GM19351 (cell line): Measurements from ENCODE around the gene ADAMTS1.

Source experiments
- ATAC-seq: cut with Tn5 transposase; IDR thresholded peaks from one replicate; pipeline ENCODE4 v1.9.1; 2021; ENCODE audit warnings: mild to moderate bottlenecking, moderate library complexity; ENCODE audit not compliant: unreplicated experiment

ADAMTS1 gene

DNA sequence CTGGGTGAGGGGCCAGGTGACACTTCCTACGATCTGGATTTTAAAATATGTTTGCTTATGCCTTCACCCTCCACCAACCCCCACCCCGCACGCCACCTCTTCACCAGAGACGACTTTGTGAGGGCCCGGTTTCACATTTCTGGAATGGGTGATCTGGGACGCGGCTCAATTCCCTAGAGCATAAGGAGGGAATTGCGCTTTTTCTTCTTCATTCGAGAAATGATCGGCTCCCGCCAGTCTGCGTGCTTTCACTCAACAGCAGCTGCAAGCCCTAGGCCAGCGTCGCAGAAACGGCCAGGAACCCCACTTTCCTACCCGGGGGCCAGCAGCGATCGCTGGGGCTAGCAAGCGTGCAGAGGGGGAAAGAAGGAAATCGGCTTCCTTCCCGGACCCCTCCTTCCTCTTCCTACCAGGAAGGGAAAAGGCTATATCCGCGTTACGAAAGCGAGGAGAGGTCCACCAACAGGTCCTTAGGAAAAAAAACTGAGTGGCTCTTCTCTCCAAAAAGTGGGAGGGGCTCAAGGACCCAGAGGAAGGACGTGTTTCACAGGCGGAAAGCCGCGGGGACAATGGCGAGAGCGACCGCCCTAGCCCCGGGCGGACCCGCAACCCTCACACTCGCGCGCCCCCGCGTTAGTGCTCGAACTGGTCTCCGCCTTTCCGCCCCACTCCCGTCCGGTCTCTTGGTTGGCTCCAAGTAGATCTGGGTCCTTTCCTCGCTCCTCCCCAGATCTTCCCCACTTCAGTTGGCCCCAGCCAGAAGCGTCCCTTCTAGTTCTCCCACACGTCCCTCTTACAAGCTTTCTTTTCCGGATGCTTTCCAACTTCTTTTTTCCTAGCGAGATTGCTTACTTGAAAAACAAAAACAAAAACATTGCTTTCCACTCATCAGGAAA is 1.1 kb upstream of the ADAMTS1 start:
- ATAC-seq = no peak

DNA sequence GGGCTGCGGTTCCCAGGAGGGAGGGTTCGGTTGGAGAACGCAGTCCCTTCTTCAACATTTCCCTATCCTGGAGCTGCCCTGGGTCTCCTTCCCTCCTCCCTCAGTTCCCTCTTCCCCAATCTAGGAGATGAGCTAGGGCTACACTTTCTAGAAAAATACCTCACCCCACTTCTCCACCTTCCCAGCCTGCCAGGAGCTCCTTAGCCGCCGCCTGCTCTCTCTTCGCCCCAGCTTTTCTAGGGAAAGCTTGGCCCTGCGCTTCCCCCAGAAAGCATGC is 488 bp upstream of the ADAMTS1 start:
- no peak for ATAC-seq

DNA sequence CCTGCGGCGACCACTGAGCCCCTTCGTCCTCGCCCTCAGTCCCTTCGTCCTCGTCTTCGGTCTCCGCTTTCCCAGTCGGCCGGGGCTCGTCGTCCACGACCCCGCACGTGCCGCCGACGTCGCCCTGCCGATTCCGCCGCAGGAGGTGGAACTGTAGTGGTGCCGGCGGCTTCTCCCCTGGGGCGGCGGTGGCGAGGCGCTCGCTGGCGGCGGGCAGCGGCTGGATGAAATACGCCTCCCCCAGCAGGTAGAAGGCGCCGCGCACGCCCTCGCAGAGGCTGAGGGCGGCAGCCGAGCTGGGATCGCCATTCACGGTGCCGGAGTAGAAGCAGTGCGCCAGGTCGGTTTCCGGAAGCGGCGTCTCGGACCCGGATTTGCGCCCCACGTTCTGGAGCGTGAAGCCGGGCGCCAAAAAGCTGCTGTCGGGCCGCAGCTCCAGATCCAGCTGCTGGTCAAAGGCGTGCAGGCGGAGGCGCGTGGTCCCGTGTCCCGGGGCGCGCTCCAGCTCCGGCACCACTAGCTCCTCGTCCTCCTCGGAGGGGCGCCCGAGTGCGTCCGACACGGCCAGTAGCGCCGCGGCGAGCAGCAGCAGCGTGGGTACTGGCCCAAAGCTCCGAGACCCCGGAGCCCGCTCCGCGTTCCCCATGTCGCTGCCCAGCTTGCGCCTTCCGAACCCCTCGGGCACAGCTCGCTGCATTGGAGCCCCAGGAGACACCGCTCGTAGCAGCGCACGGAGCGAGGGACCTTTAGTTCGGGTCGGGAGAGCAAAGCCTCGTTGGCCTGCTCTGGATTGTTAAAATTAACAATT is 747 bp downstream of the ADAMTS1 start:
- ATAC-seq = no peak

DNA sequence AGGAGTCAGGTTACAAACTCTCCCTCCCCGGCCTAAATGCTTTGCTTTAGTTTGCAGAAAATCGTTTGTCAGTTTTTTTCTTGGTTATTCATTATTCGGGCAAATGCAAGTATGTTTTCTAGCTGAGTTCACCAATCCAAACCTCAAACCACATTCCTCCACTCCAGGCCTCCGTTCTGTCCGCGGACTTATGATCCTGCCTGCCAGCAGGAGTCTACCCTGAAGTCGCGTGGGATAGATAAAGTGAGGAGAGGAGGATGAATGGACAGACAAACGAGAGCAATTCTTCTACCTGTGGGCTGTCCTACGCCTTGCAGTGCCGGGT is 1.3 kb downstream of the ADAMTS1 start:
- no peak for ATAC-seq

DNA sequence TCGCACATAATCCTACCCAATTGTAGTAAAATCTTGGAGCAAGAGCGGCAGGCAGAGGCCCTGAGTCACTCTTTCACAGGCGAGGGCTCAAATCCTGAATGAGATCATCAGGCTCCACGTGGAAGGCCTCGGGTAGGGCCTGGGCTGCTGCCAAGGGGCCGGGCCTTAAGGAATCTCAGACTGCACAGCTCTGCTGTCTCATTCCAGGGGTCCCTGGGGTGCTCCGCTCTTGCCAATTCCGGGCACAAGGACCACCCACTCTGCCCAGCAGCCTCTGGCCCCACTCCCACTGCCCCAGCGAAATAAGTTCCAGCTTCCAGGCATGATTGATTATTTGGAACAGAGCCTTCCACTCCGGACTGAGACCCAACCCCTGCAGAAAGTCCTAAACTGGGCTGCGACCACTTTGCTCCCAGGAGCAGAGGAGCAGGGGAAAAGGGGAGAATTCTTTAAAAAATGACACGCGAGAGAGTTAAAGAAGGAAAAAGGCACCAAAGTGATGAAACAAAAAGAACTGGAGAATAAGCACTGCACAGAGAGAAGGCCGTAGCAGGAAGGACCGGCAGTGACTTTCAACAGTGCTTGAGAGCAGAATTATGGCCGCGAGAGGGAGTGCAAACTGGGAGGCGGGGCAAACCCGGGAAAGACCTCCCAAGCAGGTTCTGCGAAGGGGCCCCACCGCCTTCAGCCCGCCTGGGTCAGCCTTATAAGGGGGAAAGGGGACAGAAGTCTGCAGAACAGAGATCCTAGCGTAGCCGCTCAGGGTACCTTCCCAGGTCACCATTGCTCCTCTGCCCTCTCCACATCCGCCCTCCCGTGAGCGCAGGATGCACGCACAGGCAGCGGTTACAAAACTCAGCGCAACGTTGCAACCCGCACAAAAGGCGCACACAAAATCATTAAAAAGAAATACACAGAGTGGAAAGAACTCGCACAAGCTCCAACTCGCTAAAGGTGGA is 2.0 kb downstream of the ADAMTS1 start:
- ATAC-seq = no peak

DNA sequence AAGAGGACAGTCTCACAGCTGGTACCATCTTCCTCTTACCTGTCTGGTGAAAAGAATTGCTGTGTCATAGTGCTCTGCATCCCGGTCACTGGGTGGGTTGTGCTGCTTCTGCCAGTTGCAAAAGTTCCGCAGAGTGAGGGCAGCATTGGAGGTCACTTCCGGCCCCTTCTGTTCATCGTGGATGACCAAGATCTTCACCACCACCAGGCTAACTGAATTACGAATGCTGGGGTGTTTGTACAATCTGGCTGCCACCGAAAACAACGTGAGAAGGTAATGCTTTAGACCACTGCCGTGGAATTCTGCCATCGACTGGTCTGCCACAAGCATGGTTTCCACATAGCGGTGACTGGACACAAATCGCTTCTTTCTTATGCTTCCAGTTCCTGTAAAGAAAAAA is 2.9 kb downstream of the ADAMTS1 start:
- ATAC-seq = no peak

DNA sequence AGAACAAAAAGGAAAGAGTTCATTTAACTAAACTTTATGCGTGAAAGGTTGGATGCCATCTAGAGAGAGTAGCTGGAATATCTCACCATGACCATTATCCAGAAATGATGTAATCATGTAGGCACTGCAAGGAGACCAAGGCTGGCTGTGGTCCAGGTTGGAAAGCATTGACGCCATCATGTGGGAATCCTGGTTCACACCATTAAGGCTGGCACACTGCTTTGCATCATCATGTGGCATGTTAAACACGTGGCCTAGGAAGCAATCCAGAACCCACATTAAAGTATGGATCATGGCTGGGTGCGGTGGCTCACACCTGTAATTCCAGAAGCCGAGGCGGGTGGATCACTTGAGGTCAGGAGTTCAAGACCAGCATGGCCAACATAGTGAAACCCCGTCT is 4.3 kb downstream of the ADAMTS1 start:
- ATAC-seq = no peak

DNA sequence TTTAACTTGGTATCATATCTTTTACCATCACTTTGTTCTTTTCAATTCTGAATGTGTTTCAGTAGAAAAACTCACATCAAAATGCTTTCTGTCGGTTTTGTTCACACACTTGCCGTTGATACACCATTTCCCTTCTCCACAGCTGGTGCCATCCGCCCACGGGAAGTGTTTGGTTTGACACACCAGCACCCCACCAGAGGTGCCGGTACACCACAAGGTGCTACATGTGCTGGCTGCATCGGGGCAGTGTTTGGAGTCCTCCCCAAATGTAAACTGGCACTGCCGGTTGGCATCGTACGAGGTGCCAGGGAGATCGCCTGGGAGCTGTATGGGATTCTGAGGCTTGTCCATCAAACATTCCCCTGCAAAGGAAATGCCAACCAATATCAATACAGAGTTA is 5.0 kb downstream of the ADAMTS1 start:
- ATAC-seq = no peak

DNA sequence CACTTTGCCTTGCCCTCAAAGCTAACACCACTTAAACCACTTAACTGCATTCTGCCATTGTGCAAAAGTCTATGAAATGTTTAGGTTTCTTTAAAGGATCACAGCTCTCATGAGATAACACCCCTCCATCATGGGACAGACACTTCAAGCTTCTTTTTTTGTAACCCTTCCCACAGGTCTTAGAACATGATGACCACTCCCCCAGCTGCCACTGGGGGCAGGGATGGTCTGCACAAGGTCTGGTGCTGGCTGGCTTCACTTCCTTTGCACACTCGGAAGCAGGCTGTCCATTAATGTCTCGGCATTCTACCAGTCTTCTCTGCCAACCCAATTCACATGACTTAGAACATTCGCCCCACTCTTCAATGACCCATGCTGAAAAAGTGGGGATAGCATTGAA is 7.7 kb downstream of the ADAMTS1 start:
- ATAC-seq = no peak

DNA sequence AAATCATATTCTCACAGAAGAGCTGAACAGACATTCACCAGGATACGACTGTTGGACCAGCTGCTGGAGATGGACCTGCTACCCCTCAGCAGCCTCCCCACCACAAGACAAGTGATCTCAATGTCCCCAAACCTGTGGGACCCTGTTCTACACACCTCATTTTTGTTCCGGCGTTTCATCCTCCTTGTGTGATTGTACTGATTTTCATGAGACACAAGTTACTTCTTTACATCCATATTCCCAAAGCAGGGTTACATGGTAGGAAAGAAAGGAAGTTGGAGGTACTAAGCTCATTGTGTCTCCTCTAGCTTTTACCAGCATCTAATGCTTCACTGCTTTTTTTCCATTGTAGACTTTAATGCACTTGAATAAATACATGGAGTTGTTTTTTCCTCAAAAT is 8.7 kb downstream of the ADAMTS1 start:
- no peak for ATAC-seq

DNA sequence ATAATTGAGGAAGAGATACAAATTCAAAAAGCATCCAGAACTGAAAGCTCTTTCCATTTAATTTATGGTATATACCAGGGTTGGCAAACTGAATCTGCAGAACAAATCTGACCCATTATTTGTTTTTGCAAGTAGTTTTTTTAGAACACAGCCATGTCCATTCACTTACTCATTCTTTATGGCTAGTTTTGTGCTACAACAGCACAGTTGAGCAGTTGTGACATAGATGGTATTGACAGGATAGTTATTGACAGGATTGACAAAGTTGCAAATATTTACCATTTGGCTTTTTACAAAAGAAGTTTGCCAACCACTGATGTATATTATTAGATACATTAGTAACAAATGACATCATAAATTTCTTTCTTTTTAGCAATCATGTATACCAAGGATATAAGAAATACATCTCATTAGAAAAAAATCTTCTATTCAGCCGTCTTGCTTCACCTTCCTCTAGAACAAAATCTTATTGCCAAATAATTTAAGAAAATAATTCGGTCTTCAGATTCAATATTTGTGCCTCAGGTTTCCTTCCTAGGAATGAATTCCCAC is 9.4 kb downstream of the ADAMTS1 start:
- no peak for ATAC-seq

DNA sequence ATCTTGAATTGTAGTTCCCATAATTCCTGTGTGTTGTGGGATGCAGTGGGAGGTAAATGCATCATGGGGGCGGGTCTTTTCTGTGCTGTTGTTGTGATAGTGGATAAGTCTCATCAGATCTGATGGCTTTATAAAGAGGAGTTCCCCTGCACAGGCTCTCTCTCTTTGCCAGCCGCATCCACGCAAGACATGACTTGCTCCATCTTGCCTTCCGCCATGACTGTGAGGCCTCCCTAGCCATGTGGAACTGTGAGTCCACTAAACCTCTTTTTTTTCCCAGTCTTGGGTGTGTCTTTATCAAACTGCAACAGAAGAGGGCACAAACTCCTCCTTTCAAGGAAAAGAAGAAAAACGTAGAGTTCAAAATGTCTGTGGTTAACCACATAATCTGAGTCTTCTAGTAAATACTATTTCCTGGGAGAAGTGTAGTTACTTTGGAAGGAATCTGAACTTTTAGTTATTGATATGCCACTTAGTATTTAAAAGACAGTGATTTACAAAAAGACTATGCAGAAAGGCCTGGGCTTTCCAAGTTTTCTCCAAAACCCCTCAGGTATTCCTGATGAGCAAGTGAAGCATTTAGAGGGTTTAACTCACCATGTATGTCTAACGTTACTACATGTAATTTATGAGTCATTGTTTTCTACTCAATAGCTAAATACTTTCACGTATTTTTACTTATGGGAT is 10.0 kb downstream of the ADAMTS1 start:
- ATAC-seq = no peak

DNA sequence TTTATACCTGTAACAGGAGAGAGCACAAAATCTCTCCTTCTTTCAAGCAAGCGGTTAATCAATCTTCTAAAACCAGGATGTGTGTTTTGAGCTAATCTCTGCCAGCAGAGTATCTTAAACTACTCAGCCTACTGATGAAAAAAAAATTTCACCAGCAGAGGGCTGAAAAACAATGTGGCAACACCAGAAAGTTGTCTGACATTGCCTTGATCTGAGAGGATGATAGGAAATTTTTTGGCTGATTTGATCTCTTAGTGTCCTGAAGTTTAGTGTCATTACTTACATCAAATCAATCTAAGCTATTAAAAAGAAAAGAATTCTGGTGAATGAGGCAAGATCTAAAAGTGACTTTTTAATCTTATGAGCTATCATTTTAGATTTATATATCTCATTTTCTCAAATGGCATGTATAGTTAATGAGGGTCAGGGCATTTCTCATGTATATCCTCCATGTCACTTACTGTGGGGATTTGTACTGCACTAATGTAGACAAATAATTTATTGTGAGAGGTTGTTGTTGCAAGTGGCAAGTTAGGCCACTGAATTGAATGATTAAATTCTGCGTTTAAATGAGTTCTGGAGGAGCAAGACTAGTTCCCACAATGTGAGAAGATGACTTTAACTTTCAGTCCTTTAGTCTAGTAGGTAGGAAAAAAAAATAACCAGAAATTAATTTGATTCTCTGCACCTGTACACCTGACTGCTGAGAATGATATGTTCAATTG is 10.9 kb downstream of the ADAMTS1 start:
- no peak for ATAC-seq

DNA sequence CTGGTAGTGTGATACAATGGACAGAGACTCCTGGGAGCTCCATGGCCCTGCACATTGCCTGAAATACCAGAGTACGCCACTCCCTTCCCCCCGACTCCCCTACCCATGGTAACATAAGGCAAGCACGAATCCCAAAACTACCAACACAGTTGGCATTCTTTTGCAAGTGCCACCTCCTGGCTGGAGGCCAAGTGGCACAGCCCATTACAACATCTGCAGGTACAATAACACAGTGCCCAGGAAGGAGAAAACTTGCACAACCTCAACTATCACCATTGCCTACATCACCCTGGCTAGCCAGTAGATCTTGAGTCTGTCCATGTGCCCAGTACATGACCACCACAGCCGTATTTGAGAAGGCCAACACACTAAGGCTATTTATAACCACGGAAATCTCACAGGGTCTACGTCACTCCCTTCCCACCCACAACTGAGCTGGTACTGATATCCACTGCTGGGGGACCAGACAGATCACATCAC is 11.7 kb downstream of the ADAMTS1 start:
- ATAC-seq = no peak

DNA sequence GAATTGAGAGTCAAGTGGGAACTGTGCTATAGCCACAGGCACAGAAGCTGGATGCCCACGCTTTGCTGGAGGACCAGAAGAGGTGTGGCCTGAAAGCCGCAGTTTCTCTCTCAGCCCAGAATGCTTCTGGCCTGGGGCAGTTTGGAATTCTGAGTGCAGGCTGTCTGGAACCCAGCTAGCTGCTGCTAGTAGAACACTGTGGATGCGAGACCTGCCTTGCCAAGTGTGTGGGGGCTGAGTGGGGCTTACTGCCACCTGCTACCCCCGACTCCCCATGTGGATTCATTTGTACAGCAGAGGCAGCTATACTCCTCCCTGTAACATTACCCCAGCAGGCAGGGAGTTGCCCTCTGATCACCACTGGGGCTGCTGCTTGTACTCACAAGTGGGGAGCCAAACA is 12.2 kb downstream of the ADAMTS1 start:
- no peak for ATAC-seq

DNA sequence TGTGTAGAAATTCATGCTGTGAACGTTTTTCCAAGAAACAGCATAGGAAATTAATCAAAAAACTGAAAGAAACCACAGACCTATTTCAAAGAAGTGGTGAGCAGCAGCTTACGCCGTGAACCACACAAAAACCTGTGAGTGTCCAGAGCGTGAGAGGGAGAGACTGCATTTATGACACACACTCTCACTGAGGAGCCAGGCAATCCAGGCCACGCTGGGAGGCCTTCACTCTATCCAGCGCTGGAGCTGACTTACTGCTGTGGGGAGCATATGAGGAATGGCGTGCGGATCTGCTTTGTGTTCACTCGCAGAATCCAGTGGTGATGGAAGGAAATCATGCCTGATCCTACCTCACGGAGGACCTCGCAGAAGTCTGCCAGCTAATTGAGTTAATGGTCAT is 12.7 kb downstream of the ADAMTS1 start:
- ATAC-seq = no peak

DNA sequence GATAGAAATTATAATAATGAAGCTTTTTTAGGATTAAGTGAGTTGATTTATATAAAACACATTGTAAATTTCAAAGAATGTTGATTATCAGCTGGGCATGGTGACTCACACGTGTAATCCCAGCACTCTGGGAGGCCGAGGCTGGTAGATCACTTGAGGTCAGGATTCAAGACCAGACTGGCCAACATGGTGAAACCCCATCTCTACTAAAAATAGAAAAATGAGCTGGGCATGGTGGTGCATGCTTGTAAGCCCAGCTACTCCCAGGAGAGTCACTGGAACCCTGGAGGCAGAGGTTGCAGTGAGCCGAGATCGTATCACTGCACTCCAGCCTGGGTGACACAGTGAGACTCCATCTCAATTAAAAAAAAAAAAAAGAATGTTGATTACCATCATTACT is 18.4 kb downstream of the ADAMTS1 start:
- ATAC-seq = no peak

DNA sequence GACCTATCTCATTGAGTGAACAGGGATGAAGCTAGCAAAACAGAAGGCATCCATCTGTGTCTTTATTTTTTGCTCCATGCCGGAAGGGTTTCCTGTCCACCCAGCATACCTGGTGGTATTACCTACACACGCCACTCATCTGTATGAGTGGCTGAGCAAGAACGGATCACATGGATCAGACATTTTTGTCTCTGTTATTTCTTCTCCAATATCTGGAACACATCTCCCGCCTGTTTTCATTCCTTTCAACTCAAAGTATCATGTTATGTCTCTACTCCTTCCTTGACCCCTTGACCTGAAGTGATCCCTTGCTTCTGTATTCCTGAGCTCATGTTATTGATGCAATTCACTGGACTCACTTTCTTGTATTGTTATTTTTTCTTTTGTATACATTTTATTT is 24.7 kb downstream of the ADAMTS1 start:
- ATAC-seq = no peak

DNA sequence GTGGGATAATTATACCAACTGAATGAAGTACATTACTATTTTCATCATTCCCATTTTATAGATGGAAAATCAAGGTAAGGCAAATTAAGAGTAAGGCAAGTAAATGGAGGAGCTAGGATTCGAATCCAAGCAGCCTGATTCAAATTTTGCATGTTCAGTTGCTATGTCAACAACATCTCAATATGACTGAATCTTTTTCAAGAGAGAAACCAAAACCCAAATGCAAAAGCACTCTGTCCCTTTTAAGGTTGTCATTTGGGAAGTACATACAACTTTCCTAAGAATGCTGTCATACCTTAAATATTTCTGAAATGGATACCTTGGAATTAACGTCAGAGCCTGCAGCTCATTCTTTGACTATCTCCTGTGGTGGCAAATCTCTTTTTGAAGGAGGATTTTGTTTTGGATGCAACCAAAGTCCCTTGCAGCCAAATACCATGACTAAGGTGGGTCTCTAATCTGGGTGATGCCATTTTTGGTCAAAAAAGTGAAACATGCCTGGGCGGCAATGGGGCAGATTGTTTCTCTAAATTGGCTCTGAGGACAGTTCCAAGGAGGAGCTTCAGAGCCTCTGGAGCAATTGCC is 25.4 kb downstream of the ADAMTS1 start:
- no peak for ATAC-seq
